Measurements from ENCODE around the gene DDIT4. TPM values are rescaled to one million over a fixed set of nuclear protein-coding genes. Genes with fewer than 3 reads are reported as not detected.

The DDIT4 gene
- total RNA-seq, 1 experiment from 2014 or later, result 462 TPM

DNA sequence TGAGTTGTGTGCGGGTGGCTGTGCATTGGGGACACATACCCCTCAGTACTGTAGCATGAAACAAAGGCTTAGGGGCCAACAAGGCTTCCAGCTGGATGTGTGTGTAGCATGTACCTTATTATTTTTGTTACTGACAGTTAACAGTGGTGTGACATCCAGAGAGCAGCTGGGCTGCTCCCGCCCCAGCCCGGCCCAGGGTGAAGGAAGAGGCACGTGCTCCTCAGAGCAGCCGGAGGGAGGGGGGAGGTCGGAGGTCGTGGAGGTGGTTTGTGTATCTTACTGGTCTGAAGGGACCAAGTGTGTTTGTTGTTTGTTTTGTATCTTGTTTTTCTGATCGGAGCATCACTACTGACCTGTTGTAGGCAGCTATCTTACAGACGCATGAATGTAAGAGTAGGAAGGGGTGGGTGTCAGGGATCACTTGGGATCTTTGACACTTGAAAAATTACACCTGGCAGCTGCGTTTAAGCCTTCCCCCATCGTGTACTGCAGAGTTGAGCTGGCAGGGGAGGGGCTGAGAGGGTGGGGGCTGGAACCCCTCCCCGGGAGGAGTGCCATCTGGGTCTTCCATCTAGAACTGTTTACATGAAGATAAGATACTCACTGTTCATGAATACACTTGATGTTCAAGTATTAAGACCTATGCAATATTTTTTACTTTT lies 1.8 kb downstream of the DDIT4 start:
- Histone ChIP-seq H3K9ac (ENCODE audit: low read length) (peak overlapping the region; percentile 79), H3K27ac (ENCODE audit: low read depth, low read length) (peak overlapping the region; percentile 90), H3K36me3 (ENCODE audit: control insufficient read depth in 1 of 2, insufficient read depth in 2 of 2, low read length in 2 of 2) (peaks cover 8 to 13% of the 10 kb centered on the region in 2 experiments; a peak in 2 of 4 replicates), H3K9me3 (ENCODE audit: control insufficient read depth in 1 of 2, insufficient read depth in 1 of 2, low read depth in 1 of 2, low read length in 2 of 2) (no peaks in the 10 kb centered on the region), H2AFZ (ENCODE audit: low read depth, low read length, poor library complexity, severe bottlenecking) (no peak overlapping the region), H3K27me3 (ENCODE audit: insufficient read depth, low read length) (no peaks in the 10 kb centered on the region), H3K9me2 (ENCODE audit: insufficient read depth) (no peaks in the 10 kb centered on the region), H3K4me3 (replicated peaks in 1 of 2; ENCODE audit: low read depth in 1 of 2, low read length in 2 of 2) (peak overlapping the region; percentile 93 to 94), H3K4me2 (ENCODE audit: low read length) (peak overlapping the region; percentile 90), H3K4me1 (ENCODE audit: control insufficient read depth in 1 of 2, insufficient read depth in 2 of 2, low read length in 2 of 2) (peaks cover 43 to 72% of the 10 kb centered on the region in 2 experiments), H3K79me2 (ENCODE audit: insufficient read depth, low read length) (peaks cover 19% of the 10 kb centered on the region), H4K20me1 (ENCODE audit: insufficient read depth) (no peaks in the 10 kb centered on the region)
- no peak for ATAC-seq
- POLR2A ChIA-PET, result interaction anchor here (0.7 to 13.5 kb wide), 24 partner anchors 8 to 971 kb away, joined by 3 to 371 read pairs (median 4); partner anchors contain the start of genes ANAPC16 and ASCC1
- no peak for DNase-seq (ENCODE audit: low read depth, low spot score)
- TF ChIP-seq, protein P1, sequence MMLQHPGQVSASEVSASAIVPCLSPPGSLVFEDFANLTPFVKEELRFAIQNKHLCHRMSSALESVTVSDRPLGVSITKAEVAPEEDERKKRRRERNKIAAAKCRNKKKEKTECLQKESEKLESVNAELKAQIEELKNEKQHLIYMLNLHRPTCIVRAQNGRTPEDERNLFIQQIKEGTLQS (IDR thresholded peaks at IDR 0.05), result no peak
- peak; percentile 75 for TF ChIP-seq POLR2AphosphoS5 (IDR thresholded peaks at IDR 0.05; ENCODE audit: low read depth, low read length)
- no peak for TF ChIP-seq SRF (IDR thresholded peaks at IDR 0.05; ENCODE audit: low read depth)
- no peak for TF ChIP-seq CEBPB (IDR thresholded peaks at IDR 0.05; ENCODE audit: low read depth)
- no peak for TF ChIP-seq TCF7L2 (IDR thresholded peaks at IDR 0.05; ENCODE audit: borderline replicate concordance, extremely low read depth, insufficient read depth, insufficient read length)
- no peak for TF ChIP-seq ELF1 (IDR thresholded peaks at IDR 0.05; ENCODE audit: borderline replicate concordance, low read depth)
- TF ChIP-seq, protein P2, sequence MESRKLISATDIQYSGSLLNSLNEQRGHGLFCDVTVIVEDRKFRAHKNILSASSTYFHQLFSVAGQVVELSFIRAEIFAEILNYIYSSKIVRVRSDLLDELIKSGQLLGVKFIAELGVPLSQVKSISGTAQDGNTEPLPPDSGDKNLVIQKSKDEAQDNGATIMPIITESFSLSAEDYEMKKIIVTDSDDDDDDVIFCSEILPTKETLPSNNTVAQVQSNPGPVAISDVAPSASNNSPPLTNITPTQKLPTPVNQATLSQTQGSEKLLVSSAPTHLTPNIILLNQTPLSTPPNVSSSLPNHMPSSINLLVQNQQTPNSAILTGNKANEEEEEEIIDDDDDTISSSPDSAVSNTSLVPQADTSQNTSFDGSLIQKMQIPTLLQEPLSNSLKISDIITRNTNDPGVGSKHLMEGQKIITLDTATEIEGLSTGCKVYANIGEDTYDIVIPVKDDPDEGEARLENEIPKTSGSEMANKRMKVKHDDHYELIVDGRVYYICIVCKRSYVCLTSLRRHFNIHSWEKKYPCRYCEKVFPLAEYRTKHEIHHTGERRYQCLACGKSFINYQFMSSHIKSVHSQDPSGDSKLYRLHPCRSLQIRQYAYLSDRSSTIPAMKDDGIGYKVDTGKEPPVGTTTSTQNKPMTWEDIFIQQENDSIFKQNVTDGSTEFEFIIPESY (IDR thresholded peaks at IDR 0.05; ENCODE audit: extremely low read depth, insufficient replicate concordance, low read length), result peak; percentile 4
- TF ChIP-seq, protein P3, sequence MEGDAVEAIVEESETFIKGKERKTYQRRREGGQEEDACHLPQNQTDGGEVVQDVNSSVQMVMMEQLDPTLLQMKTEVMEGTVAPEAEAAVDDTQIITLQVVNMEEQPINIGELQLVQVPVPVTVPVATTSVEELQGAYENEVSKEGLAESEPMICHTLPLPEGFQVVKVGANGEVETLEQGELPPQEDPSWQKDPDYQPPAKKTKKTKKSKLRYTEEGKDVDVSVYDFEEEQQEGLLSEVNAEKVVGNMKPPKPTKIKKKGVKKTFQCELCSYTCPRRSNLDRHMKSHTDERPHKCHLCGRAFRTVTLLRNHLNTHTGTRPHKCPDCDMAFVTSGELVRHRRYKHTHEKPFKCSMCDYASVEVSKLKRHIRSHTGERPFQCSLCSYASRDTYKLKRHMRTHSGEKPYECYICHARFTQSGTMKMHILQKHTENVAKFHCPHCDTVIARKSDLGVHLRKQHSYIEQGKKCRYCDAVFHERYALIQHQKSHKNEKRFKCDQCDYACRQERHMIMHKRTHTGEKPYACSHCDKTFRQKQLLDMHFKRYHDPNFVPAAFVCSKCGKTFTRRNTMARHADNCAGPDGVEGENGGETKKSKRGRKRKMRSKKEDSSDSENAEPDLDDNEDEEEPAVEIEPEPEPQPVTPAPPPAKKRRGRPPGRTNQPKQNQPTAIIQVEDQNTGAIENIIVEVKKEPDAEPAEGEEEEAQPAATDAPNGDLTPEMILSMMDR (IDR thresholded peaks at IDR 0.05 in 2 of 3, conservative IDR thresholded peaks at IDR 0.05 in 1 of 3; ENCODE audit: borderline replicate concordance in 1 of 3, insufficient read depth in 1 of 3, low read depth in 2 of 3, low read length in 2 of 3), result no peak
- TF ChIP-seq EZH2 (IDR thresholded peaks at IDR 0.05), result no peak
- no peak for TF ChIP-seq EZH2phosphoT487 (IDR thresholded peaks at IDR 0.05; ENCODE audit: borderline replicate concordance)
- TF ChIP-seq POLR2A (IDR thresholded peaks at IDR 0.05; ENCODE audit: borderline replicate concordance, extremely low read depth, insufficient read depth, insufficient read length), result no peak
- TF ChIP-seq YY1 (IDR thresholded peaks at IDR 0.05; ENCODE audit: extremely low read depth, insufficient replicate concordance, low read depth, low read length), result peak; percentile 35
- TF ChIP-seq, protein P4, sequence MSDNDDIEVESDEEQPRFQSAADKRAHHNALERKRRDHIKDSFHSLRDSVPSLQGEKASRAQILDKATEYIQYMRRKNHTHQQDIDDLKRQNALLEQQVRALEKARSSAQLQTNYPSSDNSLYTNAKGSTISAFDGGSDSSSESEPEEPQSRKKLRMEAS (IDR thresholded peaks at IDR 0.05), result no peak
- intact Hi-C loops (cut with micrococcal nuclease), result loop anchor here (2.0 kb wide), 3 partner anchors 45 to 61 kb away; no protein-coding TSS in a partner anchor
- RAD21 ChIA-PET (ENCODE audit: low non-redundant PET in 1 of 2, low total read pairs in 2 of 2, uncharacterized antibody in 2 of 2, unreplicated experiment in 2 of 2), result interaction anchor here in 1 of 2 experiments (1.0 kb wide), 1 partner anchor 149 kb away, joined by 3 read pairs; no protein-coding TSS in a partner anchor
- CTCF ChIA-PET, result interaction anchor here (0.7 to 3.6 kb wide), 9 partner anchors 15 to 149 kb away, joined by 3 to 17 read pairs (median 3); no protein-coding TSS in a partner anchor
- BruUV-seq (replicated peaks), result no TSS peak

Data from HCT116 (cell line).